ENCODE data around the gene PRR19.

- no peak for TF ChIP-seq POLR2A (IDR thresholded peaks at IDR 0.05)
- TF ChIP-seq CTCF (IDR thresholded peaks at IDR 0.05): no peak
These were observed 21.2 kb upstream of the PRR19 start for GRCh38 chr19:42280815-42281145.
